HG02885 (cell line): ENCODE data around the gene SLC9B1.

Source experiments
- ATAC-seq: cut with Tn5 transposase; IDR thresholded peaks from one replicate; pipeline ENCODE4 v1.9.1; 2021; ENCODE audit warnings: mild to moderate bottlenecking; ENCODE audit not compliant: unreplicated experiment, poor library complexity

Gene SLC9B1, protein sequence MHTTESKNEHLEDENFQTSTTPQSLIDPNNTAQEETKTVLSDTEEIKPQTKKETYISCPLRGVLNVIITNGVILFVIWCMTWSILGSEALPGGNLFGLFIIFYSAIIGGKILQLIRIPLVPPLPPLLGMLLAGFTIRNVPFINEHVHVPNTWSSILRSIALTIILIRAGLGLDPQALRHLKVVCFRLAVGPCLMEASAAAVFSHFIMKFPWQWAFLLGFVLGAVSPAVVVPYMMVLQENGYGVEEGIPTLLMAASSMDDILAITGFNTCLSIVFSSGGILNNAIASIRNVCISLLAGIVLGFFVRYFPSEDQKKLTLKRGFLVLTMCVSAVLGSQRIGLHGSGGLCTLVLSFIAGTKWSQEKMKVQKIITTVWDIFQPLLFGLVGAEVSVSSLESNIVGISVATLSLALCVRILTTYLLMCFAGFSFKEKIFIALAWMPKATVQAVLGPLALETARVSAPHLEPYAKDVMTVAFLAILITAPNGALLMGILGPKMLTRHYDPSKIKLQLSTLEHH

DNA sequence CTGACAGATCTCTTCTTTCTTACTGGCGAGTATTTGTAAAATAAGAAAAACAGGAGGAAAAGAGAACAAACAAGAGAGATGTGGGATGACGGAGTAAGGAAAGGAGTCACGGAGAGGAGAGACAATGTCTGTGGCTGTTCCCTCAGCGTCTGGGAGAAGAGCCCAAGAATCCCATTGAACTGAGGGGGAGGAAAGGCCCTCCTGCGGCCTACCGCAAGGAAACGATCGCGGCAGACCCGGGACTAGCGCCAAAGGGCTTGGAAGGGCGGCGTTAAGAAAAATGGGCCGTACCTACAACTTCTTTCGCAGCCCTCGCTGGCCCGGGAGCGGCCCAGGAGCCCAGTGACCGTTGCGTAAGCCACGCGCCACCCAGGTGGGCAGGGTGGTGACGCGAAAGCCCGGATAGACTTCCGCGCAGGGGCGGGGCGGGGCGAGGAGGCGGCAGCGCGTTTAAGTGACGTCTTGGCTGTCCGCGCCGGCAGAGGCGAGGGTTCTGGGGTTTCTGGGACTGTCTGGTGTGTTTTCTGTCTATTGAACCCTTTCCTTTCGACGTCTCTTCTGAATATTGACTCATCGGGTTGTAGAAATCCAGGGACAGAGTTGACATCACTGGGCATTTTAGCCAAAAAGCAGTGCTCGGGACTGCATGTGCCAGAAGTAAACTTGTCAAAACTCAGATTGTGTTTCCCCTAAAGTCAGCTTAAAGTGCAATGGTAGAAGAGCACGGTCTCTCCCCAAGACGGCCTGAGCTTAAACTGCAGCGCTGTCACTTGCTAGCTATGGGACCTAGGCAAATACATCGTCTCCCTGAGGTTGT lies at the start of gene SLC9B1:
Gene SLC9B1 (minus strand): TSS at position 398 of the 817 bp plus-strand sequence. CDS start 27,994 bp downstream, outside the sequence.
- ATAC-seq = peak; percentile 99

DNA sequence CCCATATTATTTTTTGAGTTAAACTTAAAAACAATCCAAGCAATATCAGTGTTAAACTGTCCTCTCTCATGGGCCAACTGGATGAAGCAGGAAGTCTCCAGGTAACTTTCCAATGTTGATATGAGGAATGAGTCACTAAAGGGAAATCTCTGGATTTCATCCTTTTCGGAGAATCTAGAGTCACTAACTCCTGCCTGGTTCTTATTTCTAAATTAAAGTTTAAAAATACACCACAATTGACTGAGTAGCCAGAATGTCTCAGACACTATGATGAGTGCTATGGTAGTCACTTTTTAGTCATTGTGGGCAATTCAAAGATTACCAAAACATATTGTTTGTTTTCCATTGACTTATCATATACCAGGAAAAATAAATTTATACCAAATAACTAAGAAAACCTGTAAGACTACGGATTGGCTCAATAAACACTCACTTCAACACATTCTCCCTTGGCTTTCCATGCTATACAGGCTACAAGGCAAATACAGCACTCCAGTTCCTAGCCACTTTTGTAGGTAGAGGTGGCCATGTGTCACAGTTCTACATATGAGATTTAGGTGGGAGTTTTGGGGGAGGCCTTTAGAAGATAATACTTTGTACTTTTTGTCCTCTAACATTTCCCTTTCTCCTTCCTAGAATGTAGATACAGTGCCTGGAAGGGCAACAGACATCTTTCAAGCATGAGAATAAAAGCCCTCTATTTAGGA lies 48.5 kb upstream of the SLC9B1 start:
- no peak for ATAC-seq

DNA sequence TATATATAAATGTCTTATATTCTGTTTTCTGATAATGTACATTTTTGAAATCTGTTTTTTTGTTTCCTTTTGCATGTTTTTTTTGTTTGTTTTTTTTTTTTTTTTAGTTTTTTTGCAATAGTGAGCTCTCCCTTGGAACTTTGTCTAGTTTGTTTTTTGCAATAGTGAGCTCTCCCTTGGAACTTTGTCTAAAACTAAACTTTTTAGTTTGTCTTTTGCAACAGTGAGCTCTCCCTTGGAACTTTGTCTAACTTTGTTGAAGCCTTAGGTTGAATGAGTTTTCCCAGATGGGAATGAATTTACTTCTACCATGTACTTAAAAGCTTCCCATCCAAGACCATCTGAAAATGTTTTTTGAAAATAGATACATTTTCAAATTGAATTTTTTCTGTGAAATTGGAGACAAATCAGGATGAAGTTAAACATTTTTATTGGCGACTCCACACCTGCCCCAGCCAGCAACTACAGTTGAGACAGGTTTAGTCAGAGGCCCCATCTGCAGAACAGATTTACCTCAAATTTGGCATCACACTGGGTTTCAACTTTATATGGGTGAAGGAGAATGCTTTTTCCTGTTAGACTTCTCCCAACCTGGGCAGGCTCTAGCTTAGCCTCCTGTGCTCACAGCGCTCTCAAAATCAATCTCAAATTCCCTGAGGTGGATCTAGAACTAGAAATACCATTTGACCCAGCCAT lies 41.1 kb upstream of the SLC9B1 start:
- no peak for ATAC-seq

DNA sequence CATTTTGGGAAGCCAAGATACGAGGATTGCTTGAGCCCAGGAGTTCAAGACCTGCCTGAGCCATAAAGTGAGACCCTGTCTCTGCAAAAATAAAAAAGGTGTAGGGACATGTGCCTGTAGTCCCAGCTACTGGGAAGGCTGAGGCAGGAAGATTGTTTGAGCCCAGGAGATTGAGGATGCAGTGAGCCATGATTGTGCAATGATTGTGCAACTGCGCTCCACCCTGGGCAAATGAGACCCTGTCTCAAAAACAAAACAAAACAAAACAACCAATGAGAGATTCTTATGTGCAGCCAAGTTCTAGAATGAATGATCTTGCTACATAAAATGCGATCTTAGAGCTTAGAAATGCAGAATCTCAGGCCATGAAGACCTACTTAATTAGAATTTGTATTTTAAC lies 34.5 kb upstream of the SLC9B1 start:
- no peak for ATAC-seq

DNA sequence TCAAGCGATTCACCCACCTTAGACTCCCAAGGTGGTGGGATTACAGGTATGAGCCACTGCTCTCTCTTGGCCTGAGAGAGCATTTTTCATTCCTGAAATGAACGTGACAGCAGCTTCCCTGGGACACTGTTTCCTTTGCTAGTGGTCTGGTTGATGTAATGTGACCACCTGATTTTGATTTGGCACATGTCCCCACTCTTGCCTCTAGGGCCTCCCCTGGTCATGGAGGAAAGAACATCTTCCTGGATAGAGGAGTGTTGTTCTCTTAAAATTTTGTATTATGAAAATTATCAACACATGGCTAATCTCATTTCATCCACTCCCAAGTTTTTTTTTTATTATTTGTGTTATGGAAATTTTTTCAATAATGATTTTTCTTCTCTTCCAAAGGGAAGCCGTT lies 33.3 kb upstream of the SLC9B1 start:
- ATAC-seq = no peak

DNA sequence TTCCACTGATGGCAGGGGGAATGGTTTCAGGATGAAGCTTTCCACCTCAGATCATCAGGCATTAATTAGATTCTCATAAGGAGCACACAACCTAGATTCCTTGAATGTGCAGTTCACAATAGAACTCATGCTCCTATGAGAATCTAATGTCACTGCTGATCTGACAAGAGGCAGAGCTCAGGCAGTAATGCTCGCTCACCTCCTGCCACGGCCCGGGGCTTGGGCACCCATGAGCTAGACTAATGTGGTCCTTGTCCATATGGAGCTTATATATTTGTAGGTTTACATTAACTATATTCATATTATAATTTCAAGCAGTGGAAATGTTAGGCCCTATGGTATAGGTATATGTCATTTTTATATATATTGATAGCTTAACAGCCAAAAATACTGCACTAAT lies 32.6 kb upstream of the SLC9B1 start:
- ATAC-seq = no peak

DNA sequence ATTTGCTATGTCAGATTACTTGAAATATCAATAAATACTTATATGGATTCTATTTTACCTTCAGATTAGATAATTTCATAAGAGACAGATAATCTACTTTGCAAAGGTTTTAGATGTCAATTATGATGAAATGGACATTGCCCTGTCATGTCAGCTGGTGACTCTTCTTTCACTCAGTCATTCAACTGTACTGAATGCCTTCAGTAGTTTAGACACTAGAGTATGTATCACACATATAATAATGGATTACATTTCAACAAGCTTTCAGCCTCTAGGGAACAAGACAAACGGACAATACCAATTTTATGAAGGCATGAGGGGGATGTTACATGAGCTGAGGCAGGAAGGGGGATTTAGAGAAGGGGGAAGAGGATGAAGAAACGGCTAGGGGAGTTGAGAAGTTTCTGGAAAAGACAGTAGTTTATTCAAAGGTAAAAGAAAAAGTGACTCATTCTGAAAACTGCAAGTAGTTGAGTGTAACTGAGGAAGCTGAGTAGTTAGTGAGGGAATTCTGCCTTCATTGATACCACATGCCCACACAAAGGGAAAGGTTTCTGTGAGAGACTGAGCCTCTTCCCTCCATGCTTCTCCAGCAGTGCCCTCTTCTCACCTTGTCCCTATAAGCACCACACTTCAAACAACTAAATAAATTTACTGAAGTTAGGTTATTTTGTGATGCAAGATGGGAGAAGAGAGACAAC lies 31.4 kb upstream of the SLC9B1 start:
- no peak for ATAC-seq

DNA sequence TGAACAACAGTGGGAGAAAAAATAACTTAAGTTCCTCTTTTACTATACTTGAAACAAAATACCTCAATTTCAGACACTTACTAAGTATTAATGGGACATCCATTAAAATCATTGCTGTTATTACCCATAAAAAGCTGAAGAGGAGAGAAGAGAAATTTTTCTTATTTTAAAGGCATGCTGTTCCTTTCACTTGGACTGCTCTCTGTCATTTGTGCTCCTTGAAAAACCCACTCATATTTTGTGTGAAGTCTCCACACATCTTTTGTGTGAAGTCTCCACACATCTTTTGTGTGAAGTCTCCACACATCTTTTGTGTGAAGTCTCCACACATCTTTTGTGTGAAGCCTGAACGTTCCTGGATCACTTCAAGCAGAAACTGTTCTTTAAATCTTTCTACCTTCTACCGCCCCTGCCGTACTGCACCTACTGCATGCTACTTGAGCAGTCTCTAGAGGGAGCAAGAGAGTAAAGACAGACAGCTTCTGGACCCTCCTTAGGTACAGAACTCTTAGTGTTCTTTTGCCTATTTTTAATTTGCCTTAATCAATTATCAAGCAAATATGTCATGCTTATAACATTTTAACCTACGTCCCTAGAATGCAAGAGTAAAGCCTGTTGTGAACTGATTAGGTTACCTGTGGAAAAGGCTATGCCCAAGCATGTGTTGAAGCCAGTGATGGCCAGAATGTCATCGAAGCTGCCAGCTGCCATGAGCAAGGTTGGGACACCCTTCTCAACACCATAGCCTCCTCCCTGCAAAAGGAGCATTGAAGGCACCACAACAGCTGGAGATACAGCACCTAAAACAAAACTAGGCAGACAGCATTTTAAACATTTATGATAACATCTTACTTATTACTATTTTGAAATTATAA lies 27.1 kb upstream of the SLC9B1 start:
- peak; percentile 98 for ATAC-seq

DNA sequence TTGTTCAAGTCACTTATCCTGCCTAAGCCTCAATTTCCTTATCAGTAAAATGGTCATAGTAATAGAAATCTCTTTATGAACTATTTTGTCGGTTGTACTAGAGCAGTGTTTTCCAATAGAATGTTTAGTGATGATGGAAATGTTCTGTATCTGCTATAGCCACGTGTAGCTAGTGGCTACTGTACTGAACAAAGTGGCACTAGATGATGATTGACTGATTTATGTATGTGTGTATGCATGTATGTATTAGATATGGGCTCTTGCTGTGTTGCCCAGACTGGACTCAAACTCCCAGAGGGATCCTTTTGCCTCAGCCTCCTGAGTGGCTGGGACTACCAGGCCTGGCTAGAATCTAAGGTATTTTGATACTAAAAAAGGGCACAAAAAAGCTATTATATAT lies 24.7 kb upstream of the SLC9B1 start:
- ATAC-seq = no peak

DNA sequence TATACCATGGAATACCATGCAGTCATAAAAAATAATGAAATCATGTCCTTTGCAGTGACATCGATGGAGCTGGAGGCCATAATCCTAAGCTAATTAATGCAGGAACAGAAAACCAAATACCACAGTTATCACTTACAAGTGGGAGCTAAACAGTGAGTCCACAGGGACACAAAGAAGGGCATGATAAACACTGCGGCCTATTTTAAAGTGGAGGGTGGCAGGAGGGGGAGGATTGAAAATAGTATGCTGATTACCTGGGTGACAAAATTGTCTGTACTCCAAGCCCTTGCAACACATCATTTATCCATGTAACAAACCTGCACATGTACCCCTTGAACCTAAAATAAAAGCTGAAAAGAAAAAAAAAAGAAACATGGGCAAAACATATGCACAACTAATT lies 16.7 kb upstream of the SLC9B1 start:
- no peak for ATAC-seq

DNA sequence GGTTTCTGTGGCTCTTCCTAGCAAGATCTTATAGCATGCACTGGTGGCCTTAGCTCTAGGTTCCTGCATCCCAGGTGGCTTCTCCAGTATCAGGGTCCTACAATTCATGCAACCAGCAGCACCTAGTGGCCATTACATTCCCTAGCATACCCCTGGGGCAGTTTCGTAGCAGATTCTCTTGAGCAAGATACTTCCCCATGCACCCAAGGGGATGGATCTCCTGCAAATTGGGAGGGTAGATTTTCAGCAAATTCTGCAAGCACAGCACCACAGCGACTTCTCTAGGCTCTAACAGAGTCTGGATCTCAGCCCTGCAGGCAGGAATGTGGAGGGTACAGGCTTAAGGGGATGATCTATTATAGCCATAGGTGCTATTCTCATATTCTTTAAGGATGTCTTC lies 13.1 kb upstream of the SLC9B1 start:
- peak; percentile 75 for ATAC-seq

DNA sequence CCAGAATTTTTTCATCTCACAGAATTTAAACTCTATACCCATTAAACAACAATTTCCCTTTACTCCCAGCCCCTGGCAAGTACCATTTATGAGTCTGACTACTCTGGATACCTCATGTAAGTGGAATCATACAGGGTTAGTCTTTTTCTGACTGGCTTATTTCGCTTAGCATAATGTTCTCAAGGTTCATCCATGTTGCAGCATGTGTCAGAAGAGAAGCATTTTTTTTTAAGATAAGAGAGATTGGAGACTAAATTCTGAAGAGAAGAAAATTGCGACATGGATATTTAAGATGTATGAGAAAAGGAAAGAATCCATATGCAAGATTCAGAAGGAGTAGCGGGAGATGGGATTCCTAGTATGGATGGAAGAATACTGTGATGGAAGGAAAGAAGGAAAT lies 11.3 kb upstream of the SLC9B1 start:
- no peak for ATAC-seq

DNA sequence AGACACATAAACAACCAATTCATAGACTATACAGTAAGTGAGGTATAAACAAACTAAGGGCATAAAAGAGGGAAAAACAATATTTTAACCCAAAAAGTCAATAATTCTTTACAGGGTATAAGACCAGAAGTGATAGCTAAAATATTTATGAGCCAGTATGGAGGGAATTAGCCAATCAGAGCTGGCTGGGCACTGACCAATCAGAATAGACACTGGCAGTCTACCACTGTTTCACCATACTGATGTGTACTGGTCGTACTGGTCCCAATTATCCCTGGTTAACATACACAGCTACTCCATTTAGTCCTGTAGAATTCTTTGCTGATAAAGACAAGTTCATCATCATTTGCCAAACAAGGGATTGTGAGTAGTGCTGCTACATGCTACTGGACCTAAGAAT lies 9.8 kb upstream of the SLC9B1 start:
- no peak for ATAC-seq

DNA sequence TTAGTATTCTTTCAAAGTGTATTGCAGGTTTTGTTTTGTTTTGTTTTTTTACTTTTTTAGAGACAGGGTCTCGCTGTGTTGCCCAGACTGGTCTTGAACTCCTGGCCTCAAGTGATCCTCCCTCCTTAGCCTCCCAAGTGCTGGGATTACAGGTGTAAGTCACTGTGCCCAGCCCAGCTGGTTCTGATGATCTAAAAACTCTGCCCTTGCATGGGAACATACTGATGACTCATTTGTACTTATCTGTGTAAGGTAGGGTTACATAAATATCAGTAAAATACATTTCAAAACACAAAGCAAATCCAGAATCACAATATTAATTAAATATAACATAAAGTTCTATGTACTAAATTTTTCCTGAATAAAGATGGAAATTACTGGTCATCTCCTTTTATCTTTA lies 7.4 kb upstream of the SLC9B1 start:
- ATAC-seq = no peak

DNA sequence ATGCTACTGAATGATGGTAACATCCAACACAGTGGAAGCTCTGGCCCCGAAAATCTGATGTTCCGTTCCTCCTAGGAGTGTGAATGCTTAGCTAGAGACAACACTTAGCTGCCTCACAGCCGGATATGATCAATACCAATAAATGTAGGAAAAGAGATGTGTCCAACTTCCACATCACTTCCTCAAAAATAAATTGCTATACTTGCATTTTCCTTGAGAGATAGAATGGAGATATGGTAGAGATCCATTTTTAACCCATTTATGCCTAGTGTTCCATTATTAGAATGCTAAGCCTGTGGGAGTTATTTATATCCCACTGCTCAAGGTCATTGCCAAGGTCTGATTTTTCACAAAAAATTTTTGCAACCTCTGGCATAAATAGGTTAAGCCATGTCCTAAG lies 5.5 kb upstream of the SLC9B1 start:
- ATAC-seq = no peak

DNA sequence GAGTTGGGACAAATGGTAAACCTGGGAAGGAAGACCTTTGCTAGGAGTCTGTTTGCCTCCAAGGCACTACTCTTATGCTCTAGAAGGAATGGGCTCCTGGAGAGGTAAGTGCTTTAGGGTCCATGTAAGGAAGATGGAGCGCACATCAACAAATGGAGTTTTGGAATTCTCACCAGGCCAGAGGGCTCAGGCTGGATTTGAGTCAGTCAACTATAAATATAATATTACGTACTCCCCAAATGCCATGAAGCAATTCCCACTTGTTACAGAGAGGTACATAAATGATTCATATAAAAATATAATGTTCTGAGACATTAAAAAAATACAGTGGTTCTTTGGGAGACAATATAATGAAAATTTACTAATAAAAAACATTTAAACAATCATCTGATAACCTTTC lies 1.6 kb upstream of the SLC9B1 start:
- ATAC-seq = no peak

DNA sequence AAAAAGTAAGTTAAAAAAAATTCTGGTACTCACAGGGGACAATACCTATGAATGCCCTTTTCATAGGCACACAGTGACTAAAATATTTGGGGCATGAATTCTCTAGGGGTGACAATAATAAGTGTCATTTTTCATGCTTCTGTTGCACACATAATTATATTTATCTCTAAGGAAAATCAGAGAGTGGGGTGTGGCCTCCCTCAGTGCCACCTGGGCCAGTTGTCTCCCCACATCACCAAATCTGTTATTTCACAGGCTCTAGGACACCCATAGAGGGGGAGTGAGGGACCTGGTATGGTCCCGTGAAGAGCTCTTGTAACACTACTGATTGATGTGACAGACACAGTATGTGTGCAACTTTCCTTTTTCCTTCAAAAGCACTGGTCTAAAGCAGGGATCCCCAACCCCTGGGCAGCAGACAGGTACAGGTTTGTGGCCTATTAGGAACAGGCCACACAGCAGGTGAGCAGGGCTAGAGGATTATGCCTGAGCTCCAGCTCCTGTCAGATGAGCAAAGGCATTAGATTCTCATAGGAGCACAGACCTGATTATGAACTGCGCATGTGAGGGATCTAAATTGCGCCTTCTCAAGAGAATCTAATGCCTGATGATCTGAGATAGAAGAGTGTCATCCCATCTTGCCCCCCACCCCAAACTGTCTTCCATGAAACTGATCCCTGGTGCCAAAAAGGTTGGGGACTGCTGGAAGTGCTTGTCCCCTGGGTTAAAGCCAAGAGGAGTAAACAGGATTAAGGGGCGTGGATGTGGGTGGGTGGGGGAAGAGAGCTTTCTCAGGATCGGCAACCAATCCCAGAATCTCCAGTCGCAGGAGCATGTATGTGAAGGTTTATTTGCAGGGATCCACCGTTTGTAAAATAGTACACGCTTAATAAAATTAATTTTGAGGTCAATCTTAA lies 856 bp downstream of the SLC9B1 start:
- ATAC-seq = no peak

DNA sequence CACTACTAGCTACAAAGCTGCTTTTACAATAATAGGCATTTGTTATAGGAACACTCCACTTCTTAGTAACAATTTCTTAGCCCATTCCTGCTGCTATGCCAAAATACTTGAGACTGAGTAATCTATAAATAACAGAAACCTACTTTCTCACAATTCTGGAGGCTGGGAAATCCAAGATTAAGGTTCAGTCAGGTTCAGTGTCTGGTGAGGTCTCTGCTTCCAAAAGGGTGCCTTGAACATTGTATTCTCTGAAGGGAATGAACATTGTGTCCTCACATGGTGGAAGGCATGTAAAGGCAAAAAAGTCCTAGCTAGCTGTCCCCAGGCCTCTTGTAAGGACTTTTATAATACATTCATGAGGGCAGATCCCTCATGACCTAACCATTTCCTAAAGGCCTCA lies 7.0 kb downstream of the SLC9B1 start:
- no peak for ATAC-seq
